Stimulated activated CD8-positive, alpha-beta memory T cell treated with anti-CD3 and anti-CD28 coated beads, Interleukin-12 subunit alpha, Interleukin-12 subunit beta, amount 100 ng/mL, for 1 hour (primary cell): ENCODE measurements around the gene ATP5ME.

ENCODE experiments used
- DNase-seq: peaks from one replicate; pipeline ENCODE4 v3.0.0-alpha.2; 2020; ENCODE audit warnings: low read depth

Gene ATP5ME

GRCh38 chr4:633406-633805, 40.7 kb downstream of the ATP5ME start:
- DNase-seq: no peak

- no peak for DNase-seq
Measured at GRCh38 chr4:632926-633325, 41.1 kb downstream of the ATP5ME start.

GRCh38 chr4:632196-632790, 41.8 kb downstream of the ATP5ME start:
- no peak for DNase-seq

DNA sequence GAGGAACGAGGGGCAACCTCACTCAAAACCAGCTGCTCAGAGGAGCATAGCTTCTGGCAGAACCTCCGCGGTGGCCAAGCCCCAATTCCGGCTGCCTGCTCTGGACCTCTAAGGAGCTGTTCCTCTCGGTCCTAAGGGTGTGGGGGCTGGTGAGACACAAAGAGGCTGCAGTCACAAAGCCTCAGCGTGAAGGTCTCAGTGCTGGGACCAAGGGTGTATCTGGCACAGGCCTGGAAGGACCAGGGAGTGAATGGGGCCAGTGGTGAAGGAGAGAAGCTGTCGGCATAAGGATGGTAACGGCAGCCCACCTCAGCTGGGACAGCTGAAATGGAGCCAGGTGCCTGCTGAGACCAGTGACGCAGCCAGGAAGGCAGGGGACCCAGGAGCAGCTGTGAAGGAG, 43.4 kb downstream of the ATP5ME start:
- DNase-seq: no peak

- DNase-seq: no peak
Measured at GRCh38 chr4:629915-630641, 44.0 kb downstream of the ATP5ME start.

DNA sequence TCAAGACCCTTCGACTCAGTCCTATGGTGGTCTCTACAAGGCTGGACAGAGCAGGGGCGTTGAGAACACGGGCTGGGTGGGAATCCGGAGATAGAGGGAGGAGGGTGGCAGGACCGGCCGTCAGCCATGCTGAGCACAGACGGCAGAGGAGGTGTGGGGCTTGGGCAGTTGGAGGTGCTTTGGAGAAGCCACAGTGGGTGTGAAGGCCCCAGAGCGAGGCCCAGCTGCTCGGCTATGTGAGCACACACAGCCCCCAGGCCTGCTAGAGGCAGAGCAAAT, 44.5 kb downstream of the ATP5ME start:
- no peak for DNase-seq

- DNase-seq: no peak
Measured at GRCh38 chr4:628821-629635, 45.0 kb downstream of the ATP5ME start.

GRCh38 chr4:628311-628741, 45.8 kb downstream of the ATP5ME start:
- DNase-seq: no peak

DNA sequence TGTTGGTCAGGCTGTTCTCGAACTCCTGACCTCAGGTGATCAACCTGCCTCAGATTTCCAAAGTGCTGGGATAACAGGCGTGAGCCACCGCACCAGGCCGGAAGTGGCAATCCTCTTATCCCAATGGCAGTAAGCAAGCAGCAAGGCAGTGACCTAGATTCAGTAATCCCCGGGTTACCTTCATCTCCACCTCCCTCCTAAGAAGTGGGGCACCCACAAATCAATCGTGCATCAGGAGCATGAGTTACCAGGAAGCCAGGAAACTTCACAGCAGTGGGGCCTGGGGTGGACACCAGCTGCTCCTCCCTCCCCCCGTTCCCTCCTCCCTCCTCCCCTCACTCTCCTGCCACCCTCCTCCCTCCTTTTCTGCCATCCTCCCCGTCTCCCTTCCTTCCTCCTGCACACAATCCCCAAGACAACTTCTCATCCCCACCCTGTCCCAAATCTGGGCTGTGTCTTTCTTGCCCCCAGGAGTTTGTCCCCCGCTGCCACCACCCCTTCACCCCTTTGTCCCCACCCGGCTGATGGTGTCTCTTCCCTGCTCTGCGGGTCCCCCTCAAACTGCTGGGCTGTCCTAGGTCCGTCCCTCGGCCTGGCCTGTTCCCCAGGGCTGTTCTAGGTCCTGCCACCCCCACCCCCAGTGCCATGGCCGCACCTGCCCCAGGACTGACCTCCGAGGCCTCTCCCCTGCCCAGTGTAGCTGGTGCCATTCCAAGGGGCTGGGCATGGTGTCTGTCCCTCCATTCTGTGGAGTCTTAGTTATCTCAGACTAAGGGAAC, 46.5 kb downstream of the ATP5ME start:
- no peak for DNase-seq

DNA sequence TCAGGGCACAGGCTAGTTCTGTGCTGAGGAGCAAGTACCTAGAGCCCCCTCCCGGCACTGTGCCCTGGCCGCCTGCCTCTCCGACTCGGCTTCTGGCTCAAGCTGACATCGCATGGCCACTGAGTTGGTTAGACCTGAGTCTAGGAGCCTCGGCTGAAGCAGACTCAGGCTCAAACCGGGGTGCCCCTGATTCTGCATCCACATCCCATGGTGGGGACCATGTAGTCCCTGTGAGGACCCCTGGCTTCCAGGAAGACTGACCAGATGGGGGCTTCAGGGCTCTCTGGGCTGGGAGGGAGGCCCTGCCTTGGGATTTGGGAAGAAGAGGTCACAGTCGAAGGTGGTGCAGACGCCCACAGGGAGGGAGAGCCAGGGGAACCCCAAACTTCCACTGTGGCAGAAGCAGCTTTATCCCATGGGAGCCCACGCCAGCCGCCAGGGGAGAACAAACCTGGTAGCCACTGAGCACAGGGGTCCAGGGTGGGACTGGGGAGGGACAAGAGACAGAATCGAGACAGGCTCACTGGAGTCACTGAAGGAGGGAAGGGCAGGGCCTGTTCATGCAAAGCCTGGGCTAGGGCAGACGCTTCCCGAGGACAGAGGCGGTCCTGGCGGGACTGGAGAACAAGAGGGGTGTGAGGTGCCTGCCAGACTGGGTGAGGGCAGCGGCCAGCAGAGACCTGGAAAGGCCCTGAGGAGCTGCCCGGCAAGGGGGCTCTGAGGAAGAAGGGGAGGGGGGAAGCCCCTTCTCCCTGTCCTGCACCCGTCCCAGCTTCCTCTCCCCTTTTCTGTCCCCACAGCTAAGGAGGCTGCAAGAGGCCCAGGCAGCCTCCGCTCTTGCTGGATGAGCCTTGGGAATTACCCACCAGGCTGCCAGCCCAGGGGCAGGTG, 47.6 kb downstream of the ATP5ME start:
- no peak for DNase-seq

DNA sequence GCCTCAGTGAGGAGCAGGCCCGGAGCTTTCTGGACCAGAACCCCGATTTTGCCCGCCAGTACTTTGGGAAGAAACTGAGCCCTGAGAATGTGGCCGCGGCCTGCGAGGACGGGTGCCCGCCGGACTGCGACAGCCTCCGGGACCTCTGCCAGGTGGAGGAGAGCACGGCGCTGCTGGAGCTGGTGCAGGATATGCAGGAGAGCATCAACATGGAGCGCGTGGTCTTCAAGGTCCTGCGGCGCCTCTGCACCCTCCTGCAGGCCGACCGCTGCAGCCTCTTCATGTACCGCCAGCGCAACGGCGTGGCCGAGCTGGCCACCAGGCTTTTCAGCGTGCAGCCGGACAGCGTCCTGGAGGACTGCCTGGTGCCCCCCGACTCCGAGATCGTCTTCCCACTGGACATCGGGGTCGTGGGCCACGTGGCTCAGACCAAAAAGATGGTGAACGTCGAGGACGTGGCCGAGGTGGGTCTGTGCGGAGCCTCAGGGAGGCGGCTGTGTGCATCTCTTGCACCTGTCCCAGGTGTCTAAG, 48.4 kb downstream of the ATP5ME start:
- no peak for DNase-seq

DNA sequence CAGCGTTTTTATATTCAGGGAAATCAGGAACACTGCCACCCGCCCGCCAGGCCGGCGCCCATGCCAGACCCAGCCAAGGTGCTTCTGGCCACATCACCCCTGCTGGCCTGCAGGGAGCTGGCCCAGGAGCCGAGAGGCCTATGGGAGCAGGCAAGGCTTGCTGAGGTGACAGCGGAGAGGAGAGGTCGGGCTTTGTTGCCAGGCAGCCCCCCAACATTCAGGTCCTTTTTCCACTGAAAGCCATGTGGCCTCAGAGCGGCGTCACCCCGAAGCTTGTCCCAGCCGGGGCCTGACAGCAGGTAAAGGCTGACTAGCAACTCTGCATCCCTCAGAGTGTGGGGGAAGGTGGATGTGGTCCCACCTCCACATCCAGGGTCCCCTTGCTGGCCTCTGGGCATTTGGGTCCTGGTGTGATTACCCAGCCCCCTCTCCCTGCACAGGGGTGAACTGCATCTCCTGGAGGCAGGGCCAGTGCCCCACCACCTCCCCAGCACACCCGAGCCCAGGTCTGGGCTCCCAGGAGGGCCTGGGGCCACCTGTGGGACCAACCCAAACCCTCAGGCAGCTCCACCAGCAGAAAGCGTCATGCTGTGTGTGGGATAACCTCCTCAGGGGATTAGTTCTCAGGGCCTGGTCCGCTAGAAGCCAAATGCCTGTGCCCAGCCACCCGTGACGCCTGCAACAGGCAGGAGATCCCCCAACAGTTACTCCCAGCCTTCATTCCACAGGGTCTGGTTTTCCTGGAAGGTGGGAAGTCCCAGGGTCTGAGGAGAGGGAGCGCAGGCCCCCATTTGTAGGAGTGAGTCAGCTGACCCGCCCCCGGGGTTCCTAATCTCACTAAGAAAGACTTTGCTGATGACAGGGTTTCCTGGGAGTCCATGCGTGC, 49.1 kb downstream of the ATP5ME start, which contains the start of gene PDE6B:
PDE6B (plus strand) TSS at position 869 of the 886 bp plus-strand sequence. CDS start 54 bp downstream, outside the sequence.
- no peak for DNase-seq

GRCh38 chr4:623914-624566, 50.0 kb downstream of the ATP5ME start:
- no peak for DNase-seq

GRCh38 chr4:622996-623913, 50.8 kb downstream of the ATP5ME start:
- DNase-seq: no peak
